HepG2 (cell line): ENCODE data around the gene GNA15. TPM values are rescaled to one million over a fixed set of nuclear protein-coding genes. Genes with fewer than 3 reads are reported as not detected.

ENCODE experiments used
- ZNF430 ChIP-seq: sonication (generic); formaldehyde crosslinking; IDR thresholded peaks from 2 replicates; pipeline ENCODE4 v1.9.0; 2021; ENCODE audit warnings: mild to moderate bottlenecking, missing genetic modification reagents
- ZSCAN21 ChIP-seq: sonication (generic); formaldehyde crosslinking; IDR thresholded peaks from 2 replicates; pipeline ENCODE4 v1.8.0; 2022; ENCODE audit warnings: mild to moderate bottlenecking, missing genetic modification reagents, moderate library complexity, borderline replicate concordance
- polyA plus RNA-seq, 8 experiments: library from polyadenylated mRNA; depleted of rRNA in 3 of 8; stranded (reverse) in 7 of 8; unstranded in 1 of 8; fragments of >200 nt; fragmentation: Illumina TruSeq in 4 of 8; extraction: Trizol in 4 of 8; gene quantifications; 2 replicates each; pipeline versions ENCODE4 v1.2.1 to v1.2.3, GENCODE V29; 2011 to 2016; ENCODE audit warnings: low read depth in 4 of 8, missing spikeins in 1 of 8, mixed read lengths in 1 of 8; ENCODE audit not compliant: insufficient read depth in 1 of 8
- total RNA-seq, 5 experiments: library from RNA; depleted of rRNA; stranded (reverse); fragments of >200 nt; fragmentation: Illumina TruSeq; extraction: Trizol; gene quantifications; 2 replicates each; pipeline ENCODE4 v1.2.3, GENCODE V29; 2016; ENCODE audit warnings: low read depth in 1 of 5
- TF ChIP-seq, protein P1 (sequence below): sonication (generic); formaldehyde crosslinking; IDR thresholded peaks from 2 replicates; pipeline ENCODE4 v1.4.0; 2020; ENCODE audit warnings: missing genetic modification reagents, mild to moderate bottlenecking, borderline replicate concordance
- TF ChIP-seq, protein P2 (sequence below): sonication (generic); formaldehyde crosslinking; IDR thresholded peaks from 2 replicates; pipeline ENCODE4 v1.4.0; 2020; ENCODE audit warnings: missing genetic modification reagents
- TF ChIP-seq, protein P3 (sequence below): fragments of 450-650 bp; IDR thresholded peaks from 2 replicates; pipeline ENCODE4 v1.6.1; 2016
- TF ChIP-seq, protein P4 (sequence below): sonication (generic); formaldehyde crosslinking; IDR thresholded peaks from one replicate; pipeline ENCODE4 v1.5.1; 2020; ENCODE audit warnings: mild to moderate bottlenecking, missing genetic modification reagents; ENCODE audit errors: not compliant biosample characterization
- TF ChIP-seq, protein P5 (sequence below): sonication (generic); formaldehyde crosslinking; IDR thresholded peaks from 2 replicates; pipeline ENCODE4 v1.4.0; 2020; ENCODE audit warnings: missing genetic modification reagents
- TF ChIP-seq, protein P6 (sequence below): sonication (generic); formaldehyde crosslinking; IDR thresholded peaks from 2 replicates; pipeline ENCODE4 v1.5.0; 2020; ENCODE audit warnings: mild to moderate bottlenecking, missing genetic modification reagents

GNA15 gene
- total and polyA plus RNA-seq, 2 of the 13 experiments (the other 11 are each of a cell fraction or from before 2014, with no cell fraction given): not detected

DNA sequence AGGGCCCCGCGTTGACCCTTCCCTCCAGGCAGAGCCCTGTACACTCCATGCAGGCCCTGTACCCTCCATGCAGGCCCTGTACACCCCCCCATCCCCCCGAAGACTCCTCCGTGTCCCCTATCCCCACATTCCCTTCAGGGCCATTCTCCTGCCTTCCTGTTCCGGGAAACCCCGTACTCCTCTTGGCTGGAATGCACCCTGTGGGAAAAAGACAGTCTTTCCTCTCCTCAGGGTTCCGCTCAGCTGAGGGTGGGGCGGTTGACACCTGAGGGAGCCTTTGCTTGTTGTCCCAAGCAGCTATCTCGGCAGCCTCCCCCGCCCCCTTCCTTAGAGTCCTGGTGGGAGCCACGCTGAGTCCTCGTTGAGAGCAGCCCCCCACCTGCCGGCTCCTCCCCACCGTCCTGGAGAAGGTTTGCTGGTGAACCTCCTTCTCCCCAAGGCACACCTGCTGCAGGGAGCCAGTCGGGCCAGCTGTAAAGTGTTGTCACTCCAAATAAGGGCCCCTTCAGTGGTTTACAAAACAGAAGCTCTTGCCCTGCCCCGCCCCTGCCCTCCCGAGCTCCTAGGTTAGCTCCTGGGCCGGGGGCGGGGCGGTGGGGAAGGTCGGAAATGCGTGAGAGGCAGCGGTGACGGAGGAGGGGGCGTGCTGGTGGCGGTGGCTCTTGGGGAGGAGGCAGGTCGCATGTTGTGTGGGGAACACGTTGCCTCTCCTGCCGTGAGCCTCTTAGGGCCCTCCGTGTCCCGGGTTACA lies 40.2 kb upstream of the GNA15 start (continued):
- TF ChIP-seq, protein P1, sequence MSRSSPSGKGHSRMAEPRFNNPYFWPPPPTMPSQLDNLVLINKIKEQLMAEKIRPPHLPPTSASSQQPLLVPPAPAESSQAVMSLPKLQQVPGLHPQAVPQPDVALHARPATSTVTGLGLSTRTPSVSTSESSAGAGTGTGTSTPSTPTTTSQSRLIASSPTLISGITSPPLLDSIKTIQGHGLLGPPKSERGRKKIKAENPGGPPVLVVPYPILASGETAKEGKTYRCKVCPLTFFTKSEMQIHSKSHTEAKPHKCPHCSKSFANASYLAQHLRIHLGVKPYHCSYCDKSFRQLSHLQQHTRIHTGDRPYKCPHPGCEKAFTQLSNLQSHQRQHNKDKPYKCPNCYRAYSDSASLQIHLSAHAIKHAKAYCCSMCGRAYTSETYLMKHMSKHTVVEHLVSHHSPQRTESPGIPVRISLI (CRISPR knock-in tag): no peak
- TF ChIP-seq, protein P2, sequence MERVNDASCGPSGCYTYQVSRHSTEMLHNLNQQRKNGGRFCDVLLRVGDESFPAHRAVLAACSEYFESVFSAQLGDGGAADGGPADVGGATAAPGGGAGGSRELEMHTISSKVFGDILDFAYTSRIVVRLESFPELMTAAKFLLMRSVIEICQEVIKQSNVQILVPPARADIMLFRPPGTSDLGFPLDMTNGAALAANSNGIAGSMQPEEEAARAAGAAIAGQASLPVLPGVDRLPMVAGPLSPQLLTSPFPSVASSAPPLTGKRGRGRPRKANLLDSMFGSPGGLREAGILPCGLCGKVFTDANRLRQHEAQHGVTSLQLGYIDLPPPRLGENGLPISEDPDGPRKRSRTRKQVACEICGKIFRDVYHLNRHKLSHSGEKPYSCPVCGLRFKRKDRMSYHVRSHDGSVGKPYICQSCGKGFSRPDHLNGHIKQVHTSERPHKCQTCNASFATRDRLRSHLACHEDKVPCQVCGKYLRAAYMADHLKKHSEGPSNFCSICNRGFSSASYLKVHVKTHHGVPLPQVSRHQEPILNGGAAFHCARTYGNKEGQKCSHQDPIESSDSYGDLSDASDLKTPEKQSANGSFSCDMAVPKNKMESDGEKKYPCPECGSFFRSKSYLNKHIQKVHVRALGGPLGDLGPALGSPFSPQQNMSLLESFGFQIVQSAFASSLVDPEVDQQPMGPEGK (CRISPR knock-in tag): peak; percentile 62; the same call in 1 of the 2 replicates
- 0 out of 2 replicates have a peak, but pooled peaks have one; percentile 23 for TF ChIP-seq ZNF430 (CRISPR knock-in tag)
- TF ChIP-seq, protein P3, sequence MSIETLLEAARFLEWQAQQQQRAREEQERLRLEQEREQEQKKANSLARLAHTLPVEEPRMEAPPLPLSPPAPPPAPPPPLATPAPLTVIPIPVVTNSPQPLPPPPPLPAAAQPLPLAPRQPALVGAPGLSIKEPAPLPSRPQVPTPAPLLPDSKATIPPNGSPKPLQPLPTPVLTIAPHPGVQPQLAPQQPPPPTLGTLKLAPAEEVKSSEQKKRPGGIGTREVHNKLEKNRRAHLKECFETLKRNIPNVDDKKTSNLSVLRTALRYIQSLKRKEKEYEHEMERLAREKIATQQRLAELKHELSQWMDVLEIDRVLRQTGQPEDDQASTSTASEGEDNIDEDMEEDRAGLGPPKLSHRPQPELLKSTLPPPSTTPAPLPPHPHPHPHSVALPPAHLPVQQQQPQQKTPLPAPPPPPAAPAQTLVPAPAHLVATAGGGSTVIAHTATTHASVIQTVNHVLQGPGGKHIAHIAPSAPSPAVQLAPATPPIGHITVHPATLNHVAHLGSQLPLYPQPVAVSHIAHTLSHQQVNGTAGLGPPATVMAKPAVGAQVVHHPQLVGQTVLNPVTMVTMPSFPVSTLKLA: peak; percentile 47; the same call in 1 of the 2 replicates
- TF ChIP-seq, protein P4, sequence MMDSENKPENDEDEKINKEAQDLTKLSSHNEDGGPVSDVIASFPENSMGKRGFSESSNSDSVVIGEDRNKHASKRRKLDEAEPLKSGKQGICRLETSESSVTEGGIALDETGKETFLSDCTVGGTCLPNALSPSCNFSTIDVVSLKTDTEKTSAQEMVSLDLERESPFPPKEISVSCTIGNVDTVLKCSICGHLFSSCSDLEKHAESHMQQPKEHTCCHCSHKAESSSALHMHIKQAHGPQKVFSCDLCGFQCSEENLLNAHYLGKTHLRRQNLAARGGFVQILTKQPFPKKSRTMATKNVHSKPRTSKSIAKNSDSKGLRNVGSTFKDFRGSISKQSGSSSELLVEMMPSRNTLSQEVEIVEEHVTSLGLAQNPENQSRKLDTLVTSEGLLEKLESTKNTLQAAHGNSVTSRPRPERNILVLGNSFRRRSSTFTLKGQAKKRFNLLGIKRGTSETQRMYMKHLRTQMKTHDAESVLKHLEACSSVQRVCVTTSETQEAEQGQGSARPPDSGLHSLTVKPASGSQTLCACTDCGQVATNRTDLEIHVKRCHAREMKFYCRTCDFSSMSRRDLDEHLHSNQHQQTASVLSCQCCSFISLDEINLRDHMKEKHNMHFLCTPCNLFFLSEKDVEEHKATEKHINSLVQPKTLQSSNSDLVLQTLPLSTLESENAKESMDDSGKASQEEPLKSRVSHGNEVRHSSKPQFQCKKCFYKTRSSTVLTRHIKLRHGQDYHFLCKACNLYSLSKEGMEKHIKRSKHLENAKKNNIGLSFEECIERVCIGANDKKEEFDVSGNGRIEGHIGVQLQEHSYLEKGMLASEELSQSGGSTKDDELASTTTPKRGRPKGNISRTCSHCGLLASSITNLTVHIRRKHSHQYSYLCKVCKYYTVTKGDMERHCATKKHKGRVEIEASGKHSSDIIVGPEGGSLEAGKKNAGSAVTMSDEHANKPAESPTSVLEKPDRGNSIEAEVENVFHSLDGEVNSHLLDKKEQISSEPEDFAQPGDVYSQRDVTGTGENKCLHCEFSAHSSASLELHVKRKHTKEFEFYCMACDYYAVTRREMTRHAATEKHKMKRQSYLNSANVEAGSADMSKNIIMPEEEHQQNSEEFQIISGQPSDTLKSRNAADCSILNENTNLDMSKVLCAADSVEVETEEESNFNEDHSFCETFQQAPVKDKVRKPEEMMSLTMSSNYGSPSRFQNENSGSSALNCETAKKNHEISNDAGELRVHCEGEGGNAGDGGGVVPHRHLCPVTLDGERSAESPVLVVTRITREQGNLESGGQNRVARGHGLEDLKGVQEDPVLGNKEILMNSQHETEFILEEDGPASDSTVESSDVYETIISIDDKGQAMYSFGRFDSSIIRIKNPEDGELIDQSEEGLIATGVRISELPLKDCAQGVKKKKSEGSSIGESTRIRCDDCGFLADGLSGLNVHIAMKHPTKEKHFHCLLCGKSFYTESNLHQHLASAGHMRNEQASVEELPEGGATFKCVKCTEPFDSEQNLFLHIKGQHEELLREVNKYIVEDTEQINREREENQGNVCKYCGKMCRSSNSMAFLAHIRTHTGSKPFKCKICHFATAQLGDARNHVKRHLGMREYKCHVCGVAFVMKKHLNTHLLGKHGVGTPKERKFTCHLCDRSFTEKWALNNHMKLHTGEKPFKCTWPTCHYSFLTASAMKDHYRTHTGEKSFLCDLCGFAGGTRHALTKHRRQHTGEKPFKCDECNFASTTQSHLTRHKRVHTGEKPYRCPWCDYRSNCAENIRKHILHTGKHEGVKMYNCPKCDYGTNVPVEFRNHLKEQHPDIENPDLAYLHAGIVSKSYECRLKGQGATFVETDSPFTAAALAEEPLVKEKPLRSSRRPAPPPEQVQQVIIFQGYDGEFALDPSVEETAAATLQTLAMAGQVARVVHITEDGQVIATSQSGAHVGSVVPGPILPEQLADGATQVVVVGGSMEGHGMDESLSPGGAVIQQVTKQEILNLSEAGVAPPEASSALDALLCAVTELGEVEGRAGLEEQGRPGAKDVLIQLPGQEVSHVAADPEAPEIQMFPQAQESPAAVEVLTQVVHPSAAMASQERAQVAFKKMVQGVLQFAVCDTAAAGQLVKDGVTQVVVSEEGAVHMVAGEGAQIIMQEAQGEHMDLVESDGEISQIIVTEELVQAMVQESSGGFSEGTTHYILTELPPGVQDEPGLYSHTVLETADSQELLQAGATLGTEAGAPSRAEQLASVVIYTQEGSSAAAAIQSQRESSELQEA (CRISPR knock-in tag): no peak
- TF ChIP-seq, protein P5, sequence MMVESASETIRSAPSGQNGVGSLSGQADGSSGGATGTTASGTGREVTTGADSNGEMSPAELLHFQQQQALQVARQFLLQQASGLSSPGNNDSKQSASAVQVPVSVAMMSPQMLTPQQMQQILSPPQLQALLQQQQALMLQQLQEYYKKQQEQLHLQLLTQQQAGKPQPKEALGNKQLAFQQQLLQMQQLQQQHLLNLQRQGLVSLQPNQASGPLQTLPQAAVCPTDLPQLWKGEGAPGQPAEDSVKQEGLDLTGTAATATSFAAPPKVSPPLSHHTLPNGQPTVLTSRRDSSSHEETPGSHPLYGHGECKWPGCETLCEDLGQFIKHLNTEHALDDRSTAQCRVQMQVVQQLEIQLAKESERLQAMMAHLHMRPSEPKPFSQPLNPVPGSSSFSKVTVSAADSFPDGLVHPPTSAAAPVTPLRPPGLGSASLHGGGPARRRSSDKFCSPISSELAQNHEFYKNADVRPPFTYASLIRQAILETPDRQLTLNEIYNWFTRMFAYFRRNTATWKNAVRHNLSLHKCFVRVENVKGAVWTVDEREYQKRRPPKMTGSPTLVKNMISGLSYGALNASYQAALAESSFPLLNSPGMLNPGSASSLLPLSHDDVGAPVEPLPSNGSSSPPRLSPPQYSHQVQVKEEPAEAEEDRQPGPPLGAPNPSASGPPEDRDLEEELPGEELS: peak; percentile 32; the same call in 1 of the 2 replicates
- TF ChIP-seq ZSCAN21 (CRISPR knock-in tag): 0 out of 2 replicates have a peak, but pooled peaks have one; percentile 12
- TF ChIP-seq, protein P6, sequence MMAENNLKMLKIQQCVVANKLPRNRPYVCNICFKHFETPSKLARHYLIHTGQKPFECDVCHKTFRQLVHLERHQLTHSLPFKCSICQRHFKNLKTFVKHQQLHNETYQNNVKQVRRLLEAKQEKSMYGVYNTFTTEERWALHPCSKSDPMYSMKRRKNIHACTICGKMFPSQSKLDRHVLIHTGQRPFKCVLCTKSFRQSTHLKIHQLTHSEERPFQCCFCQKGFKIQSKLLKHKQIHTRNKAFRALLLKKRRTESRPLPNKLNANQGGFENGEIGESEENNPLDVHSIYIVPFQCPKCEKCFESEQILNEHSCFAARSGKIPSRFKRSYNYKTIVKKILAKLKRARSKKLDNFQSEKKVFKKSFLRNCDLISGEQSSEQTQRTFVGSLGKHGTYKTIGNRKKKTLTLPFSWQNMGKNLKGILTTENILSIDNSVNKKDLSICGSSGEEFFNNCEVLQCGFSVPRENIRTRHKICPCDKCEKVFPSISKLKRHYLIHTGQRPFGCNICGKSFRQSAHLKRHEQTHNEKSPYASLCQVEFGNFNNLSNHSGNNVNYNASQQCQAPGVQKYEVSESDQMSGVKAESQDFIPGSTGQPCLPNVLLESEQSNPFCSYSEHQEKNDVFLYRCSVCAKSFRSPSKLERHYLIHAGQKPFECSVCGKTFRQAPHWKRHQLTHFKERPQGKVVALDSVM: 0 out of 2 replicates have a peak, but pooled peaks have one; percentile 15
